Endometrial microvascular endothelial cells (primary cell): ENCODE data around the gene CMTM2. TPM values are rescaled to one million over a fixed set of nuclear protein-coding genes. Genes with fewer than 3 reads are reported as not detected.
"Not testable (repeated sequence)": the region's sequence is repeated elsewhere in the genome, so short reads cannot be mapped to it uniquely, and the experiment has no call there.

Experiments used
- in situ Hi-C: cut with HindIII; loops from 2 replicates; pipeline ENCODE4 v1.10.0; 2017; ENCODE audit warnings: low sequenced_read_pairs, low pct_unique_long_range_greater_than_20kb; ENCODE audit errors: inconsistent ontology term
- total RNA-seq: library from RNA; depleted of rRNA; stranded (reverse); fragments of >200 nt; gene quantifications from one replicate; pipeline ENCODE4 v1.2.3, GENCODE V29; 2015; ENCODE audit errors: inconsistent ontology term

CMTM2 gene
- total RNA-seq, 1 donor from 2014 or later = not detected

GRCh38 chr16:66619534-66620428 lies 40.5 kb downstream of the CMTM2 start:
- in situ Hi-C loops = no loop called here

DNA sequence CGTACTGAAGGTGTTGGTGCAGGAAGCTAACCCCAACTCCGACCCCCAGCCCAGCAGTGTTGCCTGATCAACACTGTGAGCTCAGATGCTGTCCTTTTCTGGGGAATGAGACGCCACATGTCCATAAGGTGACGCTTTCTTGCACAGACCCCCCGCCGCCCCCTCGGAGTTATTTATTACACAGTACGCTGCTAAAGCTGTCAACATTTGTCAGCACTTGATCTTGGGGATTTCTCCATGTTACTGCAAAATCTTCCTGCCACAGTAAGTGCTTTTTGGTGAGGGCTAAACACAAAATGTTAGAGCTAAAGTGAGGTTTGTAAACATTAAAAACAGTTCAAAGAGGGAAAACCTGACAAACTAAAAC lies 41.1 kb downstream of the CMTM2 start:
- in situ Hi-C loops = no loop called here

- in situ Hi-C loops = no loop called here
Observed at GRCh38 chr16:66621973-66622372, 42.7 kb downstream of the CMTM2 start.

GRCh38 chr16:66622863-66623262 lies 43.6 kb downstream of the CMTM2 start:
- in situ Hi-C loops = no loop called here

- in situ Hi-C loops = no loop called here
Observed at GRCh38 chr16:66623755-66624154, 44.5 kb downstream of the CMTM2 start.

- in situ Hi-C loops = not testable (repeated sequence)
Observed at GRCh38 chr16:66627611-66628378, 48.5 kb downstream of the CMTM2 start.

- in situ Hi-C loops = no loop called here
Observed at GRCh38 chr16:66629856-66630255, 50.6 kb downstream of the CMTM2 start.

DNA sequence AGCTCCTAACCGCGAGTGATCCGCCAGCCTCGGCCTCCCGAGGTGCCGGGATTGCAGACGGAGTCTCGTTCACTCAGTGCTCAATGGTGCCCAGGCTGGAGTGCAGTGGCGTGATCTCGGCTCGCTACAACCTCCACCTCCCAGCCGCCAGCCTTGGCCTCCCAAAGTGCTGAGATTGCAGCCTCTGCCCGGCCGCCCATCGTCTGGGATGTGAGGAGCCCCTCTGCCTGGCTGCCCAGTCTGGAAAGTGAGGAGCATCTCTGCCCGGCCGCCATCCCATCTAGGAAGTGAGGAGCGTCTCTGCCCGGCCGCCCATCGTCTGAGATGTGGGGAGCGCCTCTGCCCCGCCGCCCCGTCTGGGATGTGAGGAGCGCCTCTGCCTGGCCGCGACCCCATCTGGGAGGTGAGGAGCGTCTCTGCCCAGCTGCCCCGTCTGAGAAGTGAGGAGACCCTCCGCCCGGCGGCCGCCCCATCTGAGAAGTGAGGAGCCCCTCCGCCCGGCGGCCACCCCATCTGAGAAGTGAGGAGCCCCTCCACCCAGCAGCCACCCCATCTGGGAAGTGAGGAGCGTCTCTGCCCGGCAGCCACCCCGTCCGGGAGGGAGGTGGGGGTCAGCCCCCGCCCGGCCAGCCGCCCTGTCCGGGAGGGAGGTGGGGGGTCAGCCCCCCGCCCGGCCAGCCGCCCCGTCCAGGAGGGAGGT lies 51.4 kb downstream of the CMTM2 start:
- in situ Hi-C loops = not testable (repeated sequence)

- in situ Hi-C loops = not testable (repeated sequence)
Observed at GRCh38 chr16:66631558-66631957, 52.3 kb downstream of the CMTM2 start.

DNA sequence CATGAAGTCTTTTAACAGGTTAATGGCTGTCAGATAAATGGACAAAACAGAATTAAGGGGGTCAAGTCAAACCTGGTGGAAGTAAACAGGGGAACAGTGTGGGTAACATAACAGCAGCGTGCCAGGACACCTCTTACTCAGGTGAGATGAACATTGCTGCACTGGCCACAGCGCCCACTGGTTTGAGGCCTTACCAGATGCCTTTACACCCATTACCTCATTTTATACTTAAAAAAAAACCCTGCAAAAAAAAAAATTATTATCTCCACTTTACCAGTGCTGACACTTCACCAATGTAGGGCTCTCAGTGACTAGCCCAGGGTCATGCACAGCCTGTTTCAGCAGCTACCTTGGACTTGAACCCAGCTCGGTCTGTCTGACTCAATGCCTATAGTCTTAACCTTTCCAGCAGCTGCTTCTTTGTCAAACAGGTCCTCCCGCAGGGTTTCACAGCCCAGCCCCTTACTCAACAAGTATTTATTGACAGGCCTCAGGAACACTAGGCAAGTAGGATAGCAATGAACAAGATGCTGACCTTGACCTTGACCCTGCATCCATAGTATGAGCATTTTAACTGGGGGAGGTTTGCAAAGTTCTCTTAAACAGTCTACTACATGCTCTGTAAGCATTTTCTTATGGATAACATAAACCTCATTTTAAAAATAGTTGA lies 55.4 kb downstream of the CMTM2 start:
- in situ Hi-C loops = no loop called here

GRCh38 chr16:66635406-66635805 lies 56.1 kb downstream of the CMTM2 start:
- in situ Hi-C loops = no loop called here

GRCh38 chr16:66636199-66636598 lies 56.9 kb downstream of the CMTM2 start:
- in situ Hi-C loops = no loop called here

DNA sequence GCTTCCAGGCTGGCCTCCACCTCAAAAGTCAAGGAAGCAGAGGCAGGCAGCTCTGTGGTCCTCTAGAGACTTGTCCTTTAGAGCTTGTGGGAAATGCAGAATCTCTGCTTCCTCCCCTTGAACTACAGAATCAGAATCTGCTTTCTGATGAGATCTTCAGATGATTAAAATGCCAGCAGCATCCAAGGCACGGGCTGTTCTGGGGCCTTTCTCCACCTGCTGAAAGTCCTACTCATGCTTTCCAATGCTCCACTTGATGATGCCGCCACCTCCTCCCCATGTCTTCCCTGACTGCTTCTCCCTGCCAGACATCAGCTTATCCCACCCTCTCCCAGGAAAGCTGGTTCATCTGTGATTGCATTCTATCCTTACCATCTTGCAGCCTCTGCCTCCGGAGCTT lies 58.5 kb downstream of the CMTM2 start:
- in situ Hi-C loops = no loop called here

Other genes with a start within 250 kb of the CMTM2 start
- 638 TPM for gene CDH5, start 212.8 kb upstream of the CMTM2 start, total RNA-seq
- gene BEAN1, start 152.2 kb upstream of the CMTM2 start, total RNA-seq = not detected
- gene TK2, start 29.3 kb upstream of the CMTM2 start, total RNA-seq = 24.9 TPM
- gene CKLF, start 26.9 kb upstream of the CMTM2 start, total RNA-seq = 134 TPM
- gene CMTM1, start 13.0 kb upstream of the CMTM2 start, total RNA-seq = 3.3 TPM
- 94.8 TPM for gene CMTM3, start 25.2 kb downstream of the CMTM2 start, total RNA-seq
- gene CMTM4, start 117.3 kb downstream of the CMTM2 start, total RNA-seq = 2.5 TPM
- 93.0 TPM for gene DYNC1LI2, start 172.1 kb downstream of the CMTM2 start, total RNA-seq
- gene TERB1, start 222.1 kb downstream of the CMTM2 start, total RNA-seq = not detected